CD4-positive, alpha-beta T cell treated with Interleukin-12 subunit alpha and Interleukin-12 subunit beta, for 1 hour (primary cell): ENCODE results near the gene PADI1.

Experiments
- DNase-seq: peaks from one replicate; pipeline ENCODE4 v3.0.0-alpha.2; 2020

The PADI1 gene, protein sequence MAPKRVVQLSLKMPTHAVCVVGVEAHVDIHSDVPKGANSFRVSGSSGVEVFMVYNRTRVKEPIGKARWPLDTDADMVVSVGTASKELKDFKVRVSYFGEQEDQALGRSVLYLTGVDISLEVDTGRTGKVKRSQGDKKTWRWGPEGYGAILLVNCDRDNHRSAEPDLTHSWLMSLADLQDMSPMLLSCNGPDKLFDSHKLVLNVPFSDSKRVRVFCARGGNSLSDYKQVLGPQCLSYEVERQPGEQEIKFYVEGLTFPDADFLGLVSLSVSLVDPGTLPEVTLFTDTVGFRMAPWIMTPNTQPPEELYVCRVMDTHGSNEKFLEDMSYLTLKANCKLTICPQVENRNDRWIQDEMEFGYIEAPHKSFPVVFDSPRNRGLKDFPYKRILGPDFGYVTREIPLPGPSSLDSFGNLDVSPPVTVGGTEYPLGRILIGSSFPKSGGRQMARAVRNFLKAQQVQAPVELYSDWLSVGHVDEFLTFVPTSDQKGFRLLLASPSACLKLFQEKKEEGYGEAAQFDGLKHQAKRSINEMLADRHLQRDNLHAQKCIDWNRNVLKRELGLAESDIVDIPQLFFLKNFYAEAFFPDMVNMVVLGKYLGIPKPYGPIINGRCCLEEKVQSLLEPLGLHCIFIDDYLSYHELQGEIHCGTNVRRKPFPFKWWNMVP

DNA sequence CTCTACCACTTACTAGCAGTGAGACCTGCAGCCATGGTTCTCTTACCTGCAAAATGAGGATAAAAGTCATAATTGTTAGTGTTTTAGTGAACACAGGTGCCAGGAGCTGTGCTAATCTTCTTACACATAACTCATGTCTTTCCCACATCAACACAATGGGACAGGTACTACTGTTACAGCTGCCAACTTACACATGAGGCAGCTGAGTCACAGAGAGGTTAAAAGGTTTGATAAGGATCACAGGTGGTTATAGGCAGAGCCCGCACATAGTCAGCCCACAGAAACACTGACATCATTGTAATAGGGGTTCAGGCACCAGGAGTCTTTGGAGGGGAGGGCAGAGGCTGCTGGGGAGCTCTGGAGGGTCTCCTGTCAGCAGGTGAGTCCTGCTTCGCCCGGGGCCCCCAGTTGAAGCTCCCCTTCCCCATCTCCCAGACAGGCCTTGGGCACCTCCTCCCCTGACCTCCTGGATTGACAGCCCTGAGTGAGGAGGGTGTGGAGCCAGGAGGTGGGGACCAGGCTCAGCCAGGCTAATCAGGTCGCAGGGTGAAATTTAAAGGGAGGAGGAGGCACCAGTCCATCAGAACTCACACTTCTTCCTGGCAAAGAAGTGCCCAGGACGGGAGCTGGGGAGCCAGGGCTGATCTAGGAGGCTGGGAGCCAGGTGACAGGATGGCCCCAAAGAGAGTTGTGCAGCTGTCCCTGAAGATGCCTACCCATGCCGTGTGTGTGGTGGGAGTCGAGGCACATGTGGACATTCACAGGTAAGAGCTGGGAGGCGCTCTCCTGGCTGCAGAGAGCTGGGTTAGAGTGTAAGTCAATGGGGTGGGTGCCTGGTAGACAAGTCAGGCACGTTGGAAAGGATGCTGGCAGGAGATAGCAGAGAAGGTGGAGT is at the start of gene PADI1:
PADI1 (plus strand) TSS at position 583 of the 895 bp plus-strand sequence; CDS start at position 673, 90 bp downstream.
- DNase-seq, result no peak

DNA sequence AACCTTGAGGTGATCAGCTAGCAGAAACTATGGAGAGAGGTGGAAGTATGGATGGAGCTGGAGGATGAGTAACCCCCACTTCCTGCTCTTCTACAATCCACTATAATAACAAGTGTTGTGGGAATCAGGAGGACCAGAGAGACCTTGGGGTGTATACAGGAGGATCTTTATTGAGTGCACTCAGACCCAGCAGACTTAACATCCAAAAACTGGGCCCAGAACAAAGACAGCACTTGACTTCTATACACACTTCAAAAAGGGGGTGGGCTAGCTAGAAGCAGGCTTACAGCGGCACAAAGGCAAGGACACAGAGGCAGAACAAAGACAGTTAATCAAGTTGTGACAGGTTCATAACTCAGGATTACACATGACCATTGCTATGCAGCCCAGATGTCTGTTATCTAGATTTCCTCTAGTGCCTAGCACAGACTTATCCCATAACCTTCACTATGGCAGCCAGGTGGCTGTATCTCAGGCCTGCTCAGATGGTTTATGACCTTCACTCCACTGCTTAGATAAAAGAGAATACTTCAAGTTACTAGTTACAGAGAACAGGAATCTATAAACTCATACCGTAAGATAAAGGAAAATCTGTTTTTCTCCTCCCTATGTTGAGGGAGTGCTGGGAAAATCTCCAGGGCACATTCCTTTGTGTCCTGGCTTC is 49.5 kb upstream of the PADI1 start:
- DNase-seq, result no peak

DNA sequence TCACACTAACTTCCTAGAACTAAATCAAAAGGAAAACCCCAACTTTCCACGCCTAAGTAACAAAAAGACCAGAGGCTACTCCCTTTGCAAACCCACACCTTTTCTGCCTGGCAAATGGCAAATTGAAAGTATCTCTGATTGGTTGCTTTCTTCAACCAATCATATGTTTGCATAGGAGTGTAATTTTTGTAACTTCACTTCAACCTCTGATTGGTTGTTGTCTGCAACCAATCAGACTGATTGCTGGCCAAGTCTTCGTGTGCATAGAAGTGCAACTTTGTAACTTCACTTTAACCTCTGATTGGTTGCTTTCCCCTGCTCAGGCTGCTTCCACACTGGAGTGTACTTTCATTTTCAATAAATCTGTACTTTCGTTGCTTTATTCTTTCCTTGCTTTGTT is 48.8 kb upstream of the PADI1 start:
- peak; percentile 1 for DNase-seq

DNA sequence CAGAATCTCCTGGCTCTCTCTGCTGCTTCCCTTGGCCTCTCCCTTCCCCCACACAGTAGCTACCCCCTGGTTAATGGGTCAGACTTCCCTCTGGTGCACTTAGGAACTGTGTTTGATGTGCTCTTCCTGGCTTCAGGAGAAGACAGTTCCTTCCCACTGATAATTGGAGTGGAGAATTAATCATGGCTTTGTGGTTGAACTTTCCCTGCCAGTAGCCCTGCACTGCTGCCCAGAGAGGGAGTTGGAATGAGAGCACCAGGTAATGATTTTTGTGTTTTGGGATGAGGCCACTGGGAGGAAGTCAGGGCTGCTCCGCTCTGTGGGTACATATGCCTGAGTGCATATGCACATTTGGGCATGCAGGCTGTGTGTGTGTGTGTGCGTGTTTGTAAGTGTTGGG is 46.0 kb upstream of the PADI1 start:
- no peak for DNase-seq

DNA sequence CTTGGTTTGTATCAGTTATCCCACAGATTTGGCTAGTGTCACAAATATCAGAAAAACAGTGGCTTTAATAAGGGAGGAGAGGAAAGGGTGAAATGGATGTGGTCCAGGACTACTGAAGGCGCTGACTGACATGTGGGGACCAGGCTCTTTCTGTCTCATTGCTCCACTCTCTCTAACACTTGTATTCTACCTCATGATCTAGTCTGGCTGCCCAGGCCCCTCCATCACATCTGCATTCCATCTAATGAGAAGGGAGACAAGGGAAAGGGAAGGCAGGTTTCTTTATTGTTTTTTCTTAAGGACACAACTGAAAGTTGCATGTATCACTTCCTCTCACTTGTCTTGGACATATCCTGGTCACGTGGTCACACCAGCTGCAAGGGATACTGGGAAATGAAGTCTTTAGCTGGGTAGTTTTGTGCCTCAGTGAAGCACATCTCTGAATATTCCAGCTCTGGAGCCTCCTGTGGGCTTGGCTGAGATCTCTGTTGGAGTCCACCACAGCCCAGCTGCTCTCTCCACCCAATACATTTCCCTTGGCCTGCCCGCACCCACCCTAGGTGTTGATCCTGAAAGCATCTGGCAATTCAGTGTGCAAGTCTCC is 43.7 kb upstream of the PADI1 start:
- no peak for DNase-seq

DNA sequence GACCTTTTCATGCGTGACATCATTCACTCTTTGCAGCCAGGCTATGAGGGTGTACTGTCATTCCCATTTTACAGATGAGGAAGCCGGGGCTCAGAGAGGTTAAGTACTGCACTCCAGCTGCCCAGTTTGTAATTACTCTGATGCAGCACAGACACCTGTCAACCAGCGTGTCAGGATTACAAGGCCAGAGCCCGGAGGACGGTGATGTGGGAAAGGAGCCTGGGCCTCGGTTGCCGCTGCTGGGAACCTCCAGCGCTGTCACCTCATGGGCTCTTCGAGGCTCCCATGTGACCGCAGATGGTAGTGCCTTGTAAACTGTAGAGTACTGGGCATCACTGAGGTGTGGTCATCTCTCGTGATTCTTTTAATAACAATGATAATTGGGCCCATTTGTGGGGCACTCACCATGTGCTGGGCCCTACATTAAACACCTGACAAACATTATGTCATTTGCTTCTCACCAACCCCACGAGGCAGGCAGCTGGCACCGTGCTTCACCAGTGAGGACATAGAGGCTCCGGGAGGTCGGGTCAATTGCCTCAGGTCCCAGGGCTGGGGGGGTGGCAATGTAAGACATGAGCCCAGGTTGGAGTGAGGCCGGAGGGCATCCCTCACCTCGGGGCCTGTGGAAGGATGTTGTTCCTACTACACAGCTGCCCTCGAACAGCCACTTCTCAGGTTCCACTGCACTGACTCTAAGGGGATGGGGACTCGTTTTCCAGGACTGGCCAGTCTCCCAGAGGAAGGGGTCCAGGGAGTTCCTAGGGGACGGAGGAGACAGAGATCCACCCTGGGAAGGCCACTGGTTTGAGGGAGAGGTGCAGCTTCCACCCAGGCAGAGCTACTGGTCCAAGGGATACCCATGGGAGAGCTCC is 42.8 kb upstream of the PADI1 start:
- no peak for DNase-seq

DNA sequence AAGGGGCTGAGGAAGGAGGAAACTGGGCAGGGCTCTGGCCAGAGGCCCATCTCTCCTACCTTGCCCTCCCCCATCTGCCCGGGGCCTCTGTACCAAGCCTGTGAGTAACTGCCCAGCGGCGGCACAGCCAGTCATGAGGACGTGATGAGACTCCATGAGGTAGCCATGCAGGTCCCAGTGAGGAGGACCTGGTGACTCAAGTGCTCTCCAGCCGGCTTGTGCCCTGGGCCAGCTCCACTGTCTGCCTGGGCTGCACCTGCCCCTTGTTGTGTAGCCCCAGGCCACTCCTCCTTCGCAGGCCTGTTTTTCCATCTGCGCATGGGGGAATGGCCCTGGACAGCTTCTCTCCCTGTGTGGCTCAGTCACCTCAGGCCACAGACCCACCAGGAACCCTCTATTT is 42.0 kb upstream of the PADI1 start:
- no peak for DNase-seq

DNA sequence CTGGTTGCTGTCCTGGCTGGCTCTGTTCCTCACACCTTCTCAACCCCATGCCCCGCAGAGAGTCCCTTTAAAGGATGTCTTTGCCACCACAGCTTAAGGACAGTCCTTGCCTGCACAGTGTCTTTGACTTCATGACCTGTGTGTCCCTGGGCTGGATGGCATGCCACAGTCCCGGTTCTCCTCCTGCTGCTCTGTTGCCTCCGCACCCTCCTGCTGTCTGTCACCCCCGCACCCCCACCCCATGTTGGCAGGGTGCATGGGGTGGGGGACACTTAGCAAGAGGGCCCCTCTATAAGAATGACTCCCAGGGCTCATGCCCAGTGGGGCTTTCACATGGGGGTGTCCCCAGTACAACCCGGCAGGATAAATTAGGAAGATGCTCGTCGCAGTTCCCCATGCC is 41.6 kb upstream of the PADI1 start:
- no peak for DNase-seq

DNA sequence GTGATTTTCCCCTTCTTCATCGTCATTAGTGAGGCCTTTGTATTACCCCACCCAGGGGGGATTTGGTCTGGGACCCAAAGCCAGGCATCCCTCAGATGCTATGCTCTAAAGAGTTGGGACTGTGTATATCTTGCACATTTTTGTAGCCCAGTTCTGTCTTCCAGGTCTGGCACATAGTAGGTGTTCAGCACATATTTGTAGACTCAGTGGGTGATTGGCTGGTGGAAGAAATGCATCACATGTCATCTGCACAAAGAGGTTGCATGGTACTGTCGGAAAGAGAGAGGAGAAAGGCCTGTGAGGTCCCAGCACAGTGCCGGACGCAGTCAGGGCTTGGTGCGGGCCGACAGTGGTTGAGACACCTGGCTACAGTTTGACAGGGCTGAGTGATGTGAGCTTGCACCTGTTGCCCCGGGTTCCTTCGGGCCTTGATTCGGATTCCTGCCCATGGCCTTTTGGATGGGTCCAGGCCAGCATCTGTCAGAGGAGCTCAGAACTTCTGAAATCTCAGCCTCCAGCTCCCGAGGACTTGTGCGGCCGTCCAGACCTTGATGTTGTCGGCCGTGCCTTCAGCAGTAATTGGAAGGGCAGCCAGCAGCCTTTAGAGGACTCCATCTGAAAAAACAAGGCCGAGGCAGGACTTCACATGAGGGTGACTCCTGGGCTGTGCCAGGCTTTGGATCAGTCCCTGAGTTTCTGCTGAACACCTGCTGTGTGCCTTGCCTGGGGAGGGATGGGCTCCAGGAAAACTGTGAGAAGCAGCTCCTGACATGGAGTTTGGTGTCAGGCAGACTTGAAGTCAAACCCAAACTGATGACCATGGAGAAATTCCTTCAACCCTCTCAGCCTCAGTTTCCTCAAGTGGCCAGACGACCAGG is 40.9 kb upstream of the PADI1 start:
- no peak for DNase-seq

DNA sequence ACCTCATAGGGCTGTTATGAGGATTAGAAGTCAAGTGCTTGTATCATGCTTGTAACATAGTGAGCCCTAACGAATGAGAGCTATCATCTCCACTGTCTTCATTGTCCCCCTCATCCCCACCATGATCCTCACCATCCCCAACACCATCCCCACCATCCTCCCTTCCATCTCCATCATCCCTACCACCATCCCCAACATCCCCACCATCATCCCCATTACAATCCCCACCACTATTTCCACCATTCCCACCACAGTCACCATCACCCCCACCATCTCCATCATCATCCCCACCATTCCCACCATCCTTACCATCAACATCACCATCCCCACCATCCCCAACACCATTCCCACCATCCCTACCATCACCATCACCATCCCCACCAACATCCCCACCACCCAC is 39.1 kb upstream of the PADI1 start:
- DNase-seq, result no peak

DNA sequence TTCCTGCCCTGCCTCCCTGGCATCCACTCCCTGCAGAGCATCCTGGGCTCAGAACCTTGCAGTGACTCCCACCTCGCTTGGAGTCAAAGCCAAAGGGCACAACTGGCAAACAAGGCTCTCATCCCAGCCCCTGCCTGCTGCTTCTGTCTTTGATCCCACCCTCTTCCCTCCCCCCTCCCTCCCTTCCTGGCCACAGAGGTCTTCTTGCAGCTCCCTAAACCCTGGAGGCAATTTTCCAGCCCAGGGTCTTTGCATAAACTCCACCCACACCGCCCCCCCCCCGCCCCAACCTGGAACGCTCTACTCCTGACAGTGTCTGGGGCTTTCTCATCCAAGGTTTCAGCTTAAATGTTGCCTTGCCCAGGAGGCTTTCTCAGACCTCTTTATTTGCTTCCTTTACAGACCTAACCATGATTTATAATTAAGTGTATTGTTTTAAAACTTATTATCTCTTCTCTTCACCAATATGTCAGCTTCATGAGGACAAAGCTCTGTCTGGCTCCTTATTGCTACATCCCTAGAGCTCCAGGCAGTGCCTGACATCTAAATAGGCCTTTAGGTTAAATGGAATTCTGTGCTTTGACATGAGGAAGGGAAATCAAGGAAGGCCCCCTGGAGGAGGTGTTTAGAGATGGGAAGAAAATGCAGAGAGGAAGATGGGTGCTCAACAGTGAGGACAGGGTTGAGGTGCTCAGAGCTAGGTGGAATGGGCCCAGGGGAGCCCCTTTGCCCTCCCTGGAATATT is 37.7 kb upstream of the PADI1 start:
- no peak for DNase-seq

DNA sequence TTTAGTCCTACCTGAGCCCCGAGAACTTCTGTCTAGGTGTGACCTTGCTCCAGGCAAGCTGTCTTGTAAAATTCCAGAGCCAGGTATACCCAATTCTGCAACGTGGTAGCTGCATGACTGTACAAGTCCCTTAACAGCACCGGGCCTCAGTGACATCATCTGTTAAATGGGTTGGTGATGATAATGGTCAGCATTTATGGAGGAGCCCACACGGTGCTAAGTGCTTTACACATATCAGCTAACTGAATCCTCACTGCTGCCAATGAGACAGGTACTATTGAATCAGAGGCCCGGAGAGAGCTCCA is 37.2 kb upstream of the PADI1 start:
- no peak for DNase-seq

DNA sequence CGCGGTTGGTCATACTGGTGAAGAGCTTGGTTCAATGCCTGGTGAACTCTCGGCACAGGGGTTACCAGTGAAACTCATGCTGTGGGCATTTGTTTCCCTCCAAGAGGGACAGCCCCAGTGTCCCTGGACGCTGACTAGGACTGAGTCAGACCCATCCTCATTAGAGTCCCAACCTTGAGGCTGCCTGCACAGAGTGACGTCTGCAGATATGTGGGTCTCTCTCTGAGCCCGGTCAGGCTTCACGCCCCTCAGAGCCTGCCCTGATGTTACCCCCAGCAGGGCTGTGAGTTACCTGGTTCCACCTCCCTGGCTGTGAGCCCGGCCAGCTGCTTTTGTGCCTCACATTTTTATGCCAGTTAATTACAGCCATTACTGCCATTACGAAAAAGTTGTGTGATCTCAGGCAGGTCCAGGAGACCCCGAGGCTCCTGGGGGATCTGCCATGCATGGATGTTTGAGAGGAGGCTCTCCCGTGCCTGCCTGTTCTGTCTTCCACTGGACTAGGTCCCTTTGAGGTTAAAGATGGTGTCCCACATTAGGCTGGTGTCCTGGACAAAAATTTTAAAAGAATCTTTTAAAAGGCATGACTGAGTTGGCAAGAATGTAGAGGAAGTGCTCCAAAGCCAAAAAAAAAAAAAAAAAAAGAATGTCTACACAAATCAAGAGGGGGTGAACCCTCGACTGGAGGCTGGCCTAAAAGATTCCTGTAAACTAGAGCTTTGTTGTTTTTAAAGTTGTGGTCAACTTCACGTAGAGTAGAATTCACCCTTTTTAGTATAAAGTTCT is 36.6 kb upstream of the PADI1 start:
- DNase-seq, result no peak

DNA sequence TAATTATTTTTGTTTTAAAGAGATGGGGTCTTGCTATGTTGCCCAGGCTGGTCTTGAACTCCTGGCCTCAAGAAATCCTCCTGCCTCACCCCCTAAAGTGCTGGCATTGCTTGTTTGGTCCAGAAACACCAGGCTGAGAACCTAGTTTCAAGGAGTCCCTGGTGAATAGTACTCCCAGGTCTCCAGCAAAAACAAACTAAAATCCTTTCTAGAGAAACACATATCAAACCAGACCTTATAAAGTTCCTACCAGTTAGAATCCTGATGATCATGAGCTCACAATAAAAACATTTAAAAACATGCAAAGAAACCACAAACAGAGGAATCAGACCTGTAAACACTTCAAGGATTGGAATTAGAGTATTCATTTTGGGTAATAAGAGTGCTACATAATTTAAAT is 34.4 kb upstream of the PADI1 start:
- no peak for DNase-seq

DNA sequence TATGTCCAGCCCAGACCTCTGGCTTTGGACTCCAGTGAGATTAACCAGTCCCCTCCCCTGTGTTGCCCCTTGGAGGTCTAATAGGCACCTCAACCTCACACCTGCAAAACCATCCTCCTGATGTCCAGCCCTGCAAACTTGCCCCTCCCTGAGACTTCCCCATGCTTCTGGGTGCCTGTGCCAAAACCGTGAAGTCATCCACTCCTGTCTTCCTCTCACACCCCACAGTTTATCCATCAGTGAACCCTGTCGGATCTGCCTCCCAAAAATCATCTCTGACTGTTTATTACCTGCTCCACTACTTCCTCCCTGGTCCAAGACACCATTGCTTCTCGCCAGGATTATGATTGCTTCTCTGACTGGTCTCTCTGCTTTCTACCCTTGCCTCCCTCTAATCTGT is 31.7 kb upstream of the PADI1 start:
- no peak for DNase-seq

DNA sequence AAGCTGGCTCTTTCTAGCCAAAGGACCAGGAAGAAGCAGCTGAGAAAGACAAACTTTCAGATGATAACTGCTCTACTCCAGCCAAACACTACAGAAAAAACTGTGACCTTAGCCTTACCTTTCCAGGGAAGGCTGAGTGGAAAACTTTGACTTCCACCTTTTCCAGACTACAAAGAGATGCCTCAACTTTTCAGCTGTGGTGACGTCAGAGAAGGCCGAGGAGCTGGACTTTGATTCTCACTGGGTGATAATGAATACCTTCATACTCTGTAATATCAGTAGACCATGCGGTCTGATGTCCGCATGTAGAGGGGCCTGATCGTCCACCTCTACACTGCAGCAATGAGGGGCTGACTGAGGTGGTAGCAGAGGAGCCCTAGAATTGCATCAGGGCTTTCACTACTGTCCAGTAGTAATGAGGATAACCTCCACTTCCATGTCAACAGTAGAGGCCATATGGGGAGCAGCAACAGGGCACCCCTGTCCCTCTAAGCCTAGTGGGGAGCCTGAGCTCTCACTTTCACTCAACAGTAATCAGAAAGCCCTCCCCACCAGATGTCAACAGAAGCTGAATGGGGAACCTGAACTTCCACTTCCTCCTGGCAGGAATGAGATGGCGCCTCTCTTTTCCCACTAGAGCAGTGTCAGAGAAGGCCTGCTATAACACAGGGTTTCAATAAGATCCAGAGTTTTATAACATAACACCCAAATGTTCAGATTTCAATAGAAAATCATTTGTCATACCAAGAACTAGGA is 28.4 kb upstream of the PADI1 start:
- no peak for DNase-seq

DNA sequence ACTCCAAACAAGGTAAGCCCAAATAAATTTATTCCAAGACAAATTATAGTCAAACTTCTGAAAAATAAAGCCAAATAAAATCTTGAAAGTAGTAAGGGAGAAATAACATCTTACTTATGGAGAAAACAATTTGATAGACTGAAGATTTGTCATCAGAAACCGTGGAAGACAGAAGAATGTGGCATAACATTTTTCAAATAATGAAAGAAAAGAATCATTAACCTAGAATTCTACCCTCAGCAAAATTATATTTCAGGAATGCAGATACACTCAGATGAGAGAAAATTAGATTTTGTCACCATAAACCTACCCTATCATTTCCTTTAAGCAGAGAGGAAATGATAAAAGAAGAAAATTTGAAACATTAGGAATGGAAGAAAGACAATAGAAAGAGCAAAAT is 27.3 kb upstream of the PADI1 start:
- DNase-seq, result no peak

DNA sequence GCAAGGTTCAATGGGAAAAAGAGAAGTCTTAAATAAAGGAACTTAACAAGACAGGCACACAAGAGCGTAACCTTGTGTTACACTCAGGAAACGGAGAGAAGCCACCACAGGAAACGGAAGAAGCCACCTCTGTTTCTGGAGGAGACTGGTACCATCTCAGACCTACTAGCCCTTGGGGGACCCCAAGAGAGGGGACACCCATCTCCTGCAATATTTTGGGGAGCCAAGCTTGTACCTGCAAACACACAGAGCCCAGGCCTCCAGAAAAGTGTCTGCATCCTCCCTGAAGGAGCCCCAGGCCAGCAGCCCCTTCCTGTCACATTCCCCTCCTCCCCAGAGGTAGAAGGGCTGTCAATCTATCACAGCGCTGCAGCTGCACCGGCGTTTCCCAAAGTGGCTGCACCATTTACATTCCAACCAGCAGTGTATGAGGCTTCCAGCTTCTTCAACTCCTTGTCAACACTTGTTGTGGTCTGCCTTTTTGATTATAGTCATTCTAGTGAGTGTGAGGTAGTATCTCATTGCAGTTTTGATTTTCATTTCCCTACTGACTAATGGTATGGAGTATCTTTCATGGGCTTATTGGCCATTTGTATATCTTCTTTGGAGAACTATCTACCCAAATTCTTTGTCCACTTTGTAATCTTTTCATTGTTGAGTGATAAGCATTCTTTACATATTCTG is 23.0 kb upstream of the PADI1 start:
- DNase-seq, result peak; percentile 35
